HG03039 (cell line): Measurements from ENCODE around the gene PODNL1.

Experiments used
- ATAC-seq: cut with Tn5 transposase; IDR thresholded peaks from one replicate; pipeline ENCODE4 v1.9.1; 2021; ENCODE audit warnings: mild to moderate bottlenecking, moderate library complexity; ENCODE audit not compliant: unreplicated experiment

Gene PODNL1

DNA sequence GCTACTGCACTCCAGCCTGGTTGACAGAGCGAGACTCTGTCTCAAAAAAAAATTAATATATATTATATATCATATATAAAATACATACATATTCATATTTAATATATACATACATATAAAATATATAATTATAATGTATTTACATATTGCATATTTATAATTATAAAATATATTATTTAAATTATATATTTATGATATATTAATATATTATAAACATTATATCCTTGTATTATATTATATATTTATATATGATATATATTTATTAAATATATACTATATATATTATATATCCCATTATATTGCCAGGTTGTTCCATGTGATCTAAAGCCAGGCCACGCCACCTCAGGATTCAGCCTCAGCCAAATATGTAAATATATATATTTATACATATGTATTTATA, 42.0 kb downstream of the PODNL1 start:
- no peak for ATAC-seq

DNA sequence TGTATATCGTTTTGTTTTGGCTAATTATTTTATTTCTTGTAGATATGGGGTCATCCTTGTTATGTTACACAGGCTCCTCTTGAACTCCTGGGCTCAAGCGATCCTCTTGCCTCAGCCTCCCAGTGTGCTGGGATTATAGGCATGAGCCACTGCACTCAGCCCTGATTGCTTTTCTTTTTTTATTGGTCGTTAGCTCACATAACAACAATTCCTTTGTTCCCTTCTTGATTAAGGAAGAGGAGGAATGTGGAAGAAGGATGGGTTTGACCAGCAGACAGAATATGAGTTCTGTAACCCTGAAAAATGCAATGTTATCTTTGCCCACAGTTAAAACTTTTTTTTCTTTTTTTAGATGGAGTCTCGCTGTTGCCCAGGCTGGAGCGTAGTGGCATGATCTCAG, 43.7 kb downstream of the PODNL1 start:
- ATAC-seq, result no peak

DNA sequence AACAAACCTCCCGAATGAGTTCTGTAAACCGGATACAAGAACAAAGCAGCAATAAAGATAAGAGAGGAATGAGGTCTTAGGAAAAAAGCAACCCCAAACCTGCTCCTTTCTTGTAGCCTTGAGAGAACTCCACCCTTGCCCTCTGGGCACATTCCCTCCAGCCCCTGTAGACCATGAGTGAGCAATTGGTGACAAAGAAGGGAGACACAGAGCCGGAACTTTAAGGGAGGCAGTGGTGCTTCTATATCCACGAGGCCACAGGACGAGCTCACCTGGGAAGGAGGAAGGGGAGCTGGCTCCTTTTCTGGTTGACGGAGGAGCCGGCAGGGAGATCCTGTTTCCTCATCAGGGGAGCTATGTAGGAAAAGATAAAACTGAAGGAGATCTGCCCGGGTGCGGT, 45.3 kb downstream of the PODNL1 start:
- no peak for ATAC-seq

DNA sequence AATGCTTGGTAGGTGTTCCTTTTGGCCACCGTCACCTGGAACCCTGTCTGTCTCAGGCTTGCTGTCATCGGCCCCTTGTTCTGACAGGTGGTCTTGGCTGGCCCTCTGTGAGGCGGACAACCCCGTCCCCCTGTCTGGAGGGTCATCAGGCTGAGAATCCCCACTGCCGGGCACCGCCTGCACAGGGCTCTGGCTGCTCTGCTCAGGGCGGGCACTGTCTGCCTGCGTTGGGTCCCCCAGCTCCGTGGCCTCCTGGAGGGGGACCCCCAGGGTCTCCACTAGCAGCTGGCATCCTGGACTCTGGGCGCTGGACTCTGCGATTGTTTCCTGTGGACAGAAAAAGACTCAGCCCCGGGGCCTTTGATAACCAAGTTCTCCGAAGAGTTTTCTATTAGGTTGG, 48.1 kb downstream of the PODNL1 start:
- ATAC-seq, result no peak

DNA sequence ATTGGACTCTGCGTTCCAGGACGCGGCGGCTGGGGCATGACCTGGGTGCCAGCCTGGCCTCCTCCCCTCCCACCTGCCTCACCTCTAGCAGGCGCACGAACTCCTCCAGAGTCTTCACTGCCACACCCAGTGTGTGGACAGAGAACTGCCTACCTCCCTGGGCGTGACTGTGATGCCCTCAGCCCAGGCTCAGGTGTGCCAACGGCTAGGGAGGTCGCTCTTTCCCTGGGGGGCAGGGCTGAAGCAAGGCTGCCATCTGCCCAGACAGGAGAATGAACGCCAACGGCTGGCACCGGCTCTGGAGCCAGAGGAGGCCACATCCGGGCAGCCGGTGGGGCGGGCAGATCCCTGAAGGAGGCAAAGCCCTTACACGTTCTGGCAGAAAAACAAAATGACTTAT, 49.9 kb downstream of the PODNL1 start:
- no peak for ATAC-seq

DNA sequence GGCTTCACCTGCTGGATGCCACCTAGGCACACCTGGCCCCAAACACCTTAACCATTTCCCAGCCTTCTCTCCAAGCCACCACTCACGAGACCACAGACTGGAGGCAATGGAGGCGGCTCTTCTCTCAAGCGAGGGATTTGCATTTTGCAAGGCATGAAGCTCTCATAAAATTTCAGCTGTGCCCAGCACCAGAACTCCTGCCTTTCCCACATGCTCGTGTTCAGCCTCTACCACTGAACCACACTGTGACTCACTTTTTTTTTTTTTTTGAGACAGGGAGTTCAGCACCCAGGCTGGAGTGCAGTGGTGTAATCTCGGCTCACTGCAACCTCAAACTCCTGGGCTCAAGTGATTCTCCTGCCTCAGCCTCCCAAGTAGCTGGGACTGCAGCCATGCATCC, 50.7 kb downstream of the PODNL1 start:
- no peak for ATAC-seq

DNA sequence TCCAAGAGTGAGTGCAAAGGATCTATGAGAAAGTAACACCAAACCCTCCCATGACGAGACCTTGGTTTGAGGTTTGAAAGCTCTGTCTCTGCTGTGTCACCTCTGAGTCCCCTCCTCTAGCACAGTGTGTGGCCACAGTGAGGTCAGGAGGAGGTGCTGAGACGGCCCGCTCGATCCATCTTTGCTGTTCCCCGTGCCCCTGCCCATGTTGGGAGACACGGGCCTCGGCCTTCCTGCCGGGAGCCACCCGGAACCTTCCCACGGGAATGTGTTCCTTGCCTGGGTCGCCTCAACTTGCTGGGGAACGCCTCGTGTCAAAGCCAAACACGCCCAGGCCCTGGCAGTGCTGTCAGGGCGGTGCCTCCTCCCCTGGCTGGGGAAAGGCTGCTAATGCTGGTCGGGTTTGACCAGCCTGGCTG, 51.2 kb downstream of the PODNL1 start:
- no peak for ATAC-seq

DNA sequence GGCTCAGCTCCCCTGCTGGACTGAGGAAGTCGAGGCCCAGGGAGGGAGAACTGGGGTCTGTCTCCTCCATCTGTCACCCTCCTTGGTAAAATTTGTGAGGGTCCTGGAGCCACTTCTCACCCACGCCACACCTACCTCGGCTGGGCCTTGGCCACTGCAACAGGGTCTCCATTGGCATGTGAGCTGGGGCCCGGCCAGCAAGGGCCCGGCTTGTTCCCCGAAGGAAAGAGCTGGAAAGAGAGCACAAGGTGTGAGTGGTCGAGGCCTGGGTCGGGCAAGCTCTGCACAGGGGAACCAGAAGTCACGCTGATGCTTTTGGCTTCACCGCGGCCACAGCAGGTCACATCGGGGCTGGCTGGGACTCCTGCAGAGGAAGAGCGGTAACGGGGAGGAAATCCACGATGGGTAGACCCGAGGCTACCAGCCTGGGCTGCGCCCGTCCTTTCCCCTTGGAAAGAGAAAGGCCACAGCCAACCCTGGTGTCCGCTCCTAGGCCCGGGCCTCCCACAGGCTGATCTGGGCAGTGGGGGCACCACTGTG, 52.3 kb downstream of the PODNL1 start:
- no peak for ATAC-seq

DNA sequence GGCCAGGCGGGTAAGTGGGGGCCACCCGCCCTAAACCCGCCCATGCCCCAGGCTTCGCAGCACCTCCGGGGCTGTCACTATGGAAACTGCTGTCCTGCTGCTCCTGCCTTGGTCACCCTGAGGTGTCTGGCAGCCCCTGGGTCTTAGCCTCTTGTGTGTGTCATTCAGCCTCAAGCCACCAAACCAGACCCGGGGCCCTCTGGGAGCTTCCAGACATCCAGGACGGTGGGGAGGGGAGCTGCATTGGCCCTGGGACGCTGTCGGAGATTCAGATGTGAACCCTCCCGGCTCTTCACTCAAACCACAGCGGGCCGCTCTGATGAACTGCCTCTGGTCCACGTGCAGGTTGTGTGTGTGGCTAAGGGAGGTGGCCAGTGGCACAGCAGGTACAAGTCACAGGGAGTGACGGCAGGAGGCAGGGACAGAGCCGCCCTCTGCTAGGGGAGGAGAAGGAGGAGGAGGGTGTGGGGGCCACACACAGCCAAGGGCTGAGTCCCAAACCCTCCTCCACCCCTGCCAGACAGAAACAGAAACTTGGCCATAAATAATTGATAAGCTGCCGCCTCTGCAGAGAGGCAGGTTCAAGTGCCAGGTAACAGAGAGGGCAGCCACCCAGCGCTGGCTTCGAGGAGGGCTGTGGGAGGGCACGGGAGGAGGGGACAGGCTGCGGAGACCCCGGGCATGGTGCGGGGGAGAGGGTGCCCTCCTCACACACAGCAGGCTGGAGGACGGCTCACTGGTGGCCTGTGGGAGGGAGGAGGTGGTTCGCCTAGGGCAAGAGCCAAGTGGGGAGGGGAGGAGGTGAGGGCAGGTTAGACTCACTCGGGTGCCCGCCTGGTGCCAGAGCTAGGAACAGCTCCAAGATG, 53.3 kb downstream of the PODNL1 start:
- ATAC-seq, result no peak

DNA sequence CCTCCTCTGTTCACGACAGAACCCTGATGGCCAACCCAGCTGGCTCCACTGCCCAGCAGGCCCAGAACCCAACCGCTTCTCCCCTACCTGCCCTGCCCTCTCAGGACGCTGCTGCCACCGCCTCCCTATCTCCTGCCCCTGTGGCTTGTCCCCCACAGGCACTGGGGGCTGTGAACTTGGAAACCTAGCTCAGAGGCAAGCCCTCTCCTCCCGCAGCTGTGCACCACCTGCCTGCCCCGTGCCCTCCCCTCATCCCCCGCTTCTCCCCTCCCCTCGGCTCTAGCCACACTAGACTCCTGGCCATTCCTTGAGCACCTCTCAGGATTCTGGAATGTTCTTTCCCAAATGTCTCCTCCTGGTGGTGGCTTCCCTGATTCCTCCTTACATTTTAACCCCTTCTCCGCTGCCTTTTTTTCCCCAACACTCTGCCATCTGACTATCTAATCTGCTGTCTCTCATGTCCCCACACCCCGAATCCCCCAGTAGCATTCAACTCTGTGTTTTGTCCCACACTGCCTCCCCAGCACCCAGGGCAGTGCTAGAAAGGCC, 54.6 kb downstream of the PODNL1 start:
- ATAC-seq, result no peak

DNA sequence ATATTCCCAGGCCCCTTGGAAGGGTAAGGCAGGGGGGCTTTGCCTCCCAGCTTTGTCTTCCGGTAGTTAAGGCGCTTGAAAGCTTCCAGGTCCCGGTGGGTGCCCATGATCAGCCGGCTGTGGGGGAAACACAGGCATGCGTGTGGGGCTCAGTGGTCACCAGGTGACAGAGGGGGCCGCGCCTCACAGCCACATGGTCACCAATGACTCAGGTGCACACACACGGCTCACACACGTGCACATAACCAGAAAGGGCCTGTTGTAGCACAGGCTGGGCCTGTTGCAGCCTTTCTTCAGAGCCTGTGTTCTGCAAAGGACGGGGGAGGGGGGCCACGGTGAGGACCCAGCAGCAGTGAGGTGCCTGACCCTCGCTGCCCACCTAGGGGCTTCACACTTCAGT, 55.4 kb downstream of the PODNL1 start:
- no peak for ATAC-seq

DNA sequence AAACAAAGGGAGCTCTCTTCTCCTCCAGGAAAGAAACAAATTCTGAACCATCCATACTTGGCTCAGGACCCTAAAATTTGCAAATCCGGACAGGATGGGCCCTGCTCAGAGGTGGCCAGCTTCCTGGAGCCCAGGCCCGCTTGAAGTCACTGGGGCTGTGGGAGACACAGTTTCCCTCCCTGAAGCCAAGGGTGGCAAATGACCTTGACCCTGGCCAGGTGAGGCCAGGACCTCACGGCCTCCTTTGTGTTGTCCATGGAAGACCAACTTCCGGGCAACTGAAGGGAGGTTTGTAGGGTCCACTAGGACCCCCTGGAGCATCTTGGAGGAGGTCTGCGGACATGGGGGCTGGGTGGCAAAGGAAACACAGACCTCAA, 55.8 kb downstream of the PODNL1 start:
- no peak for ATAC-seq

DNA sequence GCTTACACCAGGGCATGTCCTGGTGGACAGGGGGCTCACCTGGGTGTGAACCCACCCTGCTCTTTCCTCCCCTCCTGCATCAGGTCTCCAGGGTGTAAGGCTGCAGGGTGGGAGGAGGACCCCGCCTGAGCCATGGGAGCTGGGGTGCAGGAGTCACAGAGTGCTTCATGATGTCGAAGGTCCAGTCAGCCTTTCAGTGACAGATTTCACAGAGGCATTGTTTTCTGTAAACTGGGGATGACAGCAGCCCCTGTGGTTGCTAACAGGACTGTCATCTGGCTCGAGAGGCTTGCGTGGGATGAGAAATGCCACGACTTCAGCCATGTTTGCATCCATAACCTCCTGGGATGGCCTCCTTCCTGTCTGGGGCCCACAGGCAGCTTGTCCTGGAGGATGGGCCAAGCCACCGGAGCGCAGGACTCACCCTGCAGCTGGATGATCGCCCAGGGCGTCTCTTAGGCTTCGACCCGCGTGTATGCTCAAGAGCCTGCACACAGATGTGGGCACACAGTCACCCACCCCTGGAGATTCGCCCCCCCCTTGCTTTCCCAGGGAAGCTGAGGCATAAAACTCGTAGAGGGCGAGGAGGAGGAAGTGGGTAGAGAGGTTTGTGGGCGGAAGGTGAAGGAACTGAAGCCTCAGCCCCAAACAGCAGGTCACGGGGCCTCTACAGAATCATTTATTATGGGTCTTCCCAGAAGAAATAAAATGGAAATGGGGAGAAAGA, 56.4 kb downstream of the PODNL1 start:
- ATAC-seq, result no peak

DNA sequence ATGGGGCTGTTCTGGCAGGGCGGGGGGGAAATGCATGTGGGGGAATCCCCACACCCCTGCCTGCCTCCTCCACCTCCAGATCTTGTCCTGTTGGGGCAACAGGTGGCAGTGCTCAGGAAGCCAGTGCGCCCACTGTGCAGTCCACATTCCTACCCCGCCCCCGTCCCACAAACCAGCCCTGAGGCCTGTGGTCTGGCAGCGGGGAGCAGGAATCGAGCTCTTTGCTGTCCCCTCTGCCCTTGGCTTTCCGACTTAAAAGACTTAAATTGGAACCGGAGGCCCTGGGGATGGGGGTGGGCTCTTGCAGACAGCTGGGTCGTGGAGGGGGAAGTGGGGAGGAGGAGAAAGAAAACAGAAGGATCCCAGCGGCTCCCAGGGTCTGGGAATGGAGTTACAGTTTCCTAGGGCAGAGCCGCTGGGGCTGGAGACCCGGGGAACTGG, 56.9 kb downstream of the PODNL1 start:
- ATAC-seq, result no peak
